ENCODE data around the gene NUPR1. TPM values are rescaled to one million over a fixed set of nuclear protein-coding genes. Genes with fewer than 3 reads are reported as not detected.
A peak's percentile ranks its signal among the peaks of the same experiment; 100 is the strongest.
"Not testable (repeated sequence)": the region's sequence is repeated elsewhere in the genome, so short reads cannot be mapped to it uniquely, and the experiment has no call there.

Gene NUPR1
- total and polyA plus RNA-seq, 9 donors, result 27.1 to 56.7 (median 38.9) TPM

- H3K4me1 ChIP-seq (ENCODE audit: control insufficient read depth, insufficient read depth, low read length), result peaks cover 19% of the 10 kb centered on the region
- no peak overlapping the region for H3K4me3 ChIP-seq (ENCODE audit: low read length)
- DNase-seq, result no peak
- no peak overlapping the region for H3K27ac ChIP-seq (ENCODE audit: low read length)
- H3K36me3 ChIP-seq (ENCODE audit: control insufficient read depth, insufficient read depth, low read length), result no peaks in the 10 kb centered on the region
- H3K27me3 ChIP-seq (ENCODE audit: control insufficient read depth, insufficient read depth, low read length), result no peaks in the 10 kb centered on the region
- 61% methylated on average over 16 of the region's 17 CpGs for WGBS (ENCODE audit: insufficient coverage)
- no peaks in the 10 kb centered on the region for H3K9me3 ChIP-seq (replicated peaks; ENCODE audit: control insufficient read depth, low read depth, low read length)
Measured at GRCh38 chr16:28573738-28574718, 35.3 kb upstream of the NUPR1 start.

GRCh38 chr16:28572696-28573510, 34.1 kb upstream of the NUPR1 start:
- WGBS (ENCODE audit: insufficient coverage), result 14% methylated on average over 13 of the region's 15 CpGs
- no peaks in the 10 kb centered on the region for H3K27me3 ChIP-seq (ENCODE audit: control insufficient read depth, insufficient read depth, low read length)
- peaks cover 19% of the 10 kb centered on the region for H3K4me1 ChIP-seq (ENCODE audit: control insufficient read depth, insufficient read depth, low read length)
- H3K9me3 ChIP-seq (replicated peaks; ENCODE audit: control insufficient read depth, low read depth, low read length), result no peaks in the 10 kb centered on the region
- DNase-seq, result peak; percentile 92
- no peaks in the 10 kb centered on the region for H3K36me3 ChIP-seq (ENCODE audit: control insufficient read depth, insufficient read depth, low read length)
- H3K27ac ChIP-seq (ENCODE audit: low read length), result peak overlapping the region; percentile 86
- H3K4me3 ChIP-seq (ENCODE audit: low read length), result no peak overlapping the region

- Histone ChIP-seq H3K27me3 (ENCODE audit: control insufficient read depth, insufficient read depth, low read length) (no peaks in the 10 kb centered on the region), H3K4me3 (ENCODE audit: low read length) (no peak overlapping the region), H3K4me1 (ENCODE audit: control insufficient read depth, insufficient read depth, low read length) (peaks cover 19% of the 10 kb centered on the region), H3K9me3 (replicated peaks; ENCODE audit: control insufficient read depth, low read depth, low read length) (peaks cover 6% of the 10 kb centered on the region), H3K36me3 (ENCODE audit: control insufficient read depth, insufficient read depth, low read length) (no peaks in the 10 kb centered on the region), H3K27ac (ENCODE audit: low read length) (no peak overlapping the region)
- 83% methylated on average over 1 of the region's 4 CpGs for WGBS (ENCODE audit: insufficient coverage)
- DNase-seq, result no peak
Measured at GRCh38 chr16:28569968-28570752, 31.4 kb upstream of the NUPR1 start.

- Histone ChIP-seq H3K36me3 (ENCODE audit: control insufficient read depth, insufficient read depth, low read length) (no peaks in the 10 kb centered on the region), H3K27me3 (ENCODE audit: control insufficient read depth, insufficient read depth, low read length) (no peaks in the 10 kb centered on the region), H3K4me1 (ENCODE audit: control insufficient read depth, insufficient read depth, low read length) (peaks cover 19% of the 10 kb centered on the region), H3K4me3 (ENCODE audit: low read length) (no peak overlapping the region), H3K9me3 (replicated peaks; ENCODE audit: control insufficient read depth, low read depth, low read length) (peaks cover 6% of the 10 kb centered on the region), H3K27ac (ENCODE audit: low read length) (no peak overlapping the region)
- 100% methylated on average over 2 of the region's 5 CpGs for WGBS (ENCODE audit: insufficient coverage)
- DNase-seq, result no peak
Measured at GRCh38 chr16:28569021-28569420, 30.2 kb upstream of the NUPR1 start.

GRCh38 chr16:28567292-28567691, 28.5 kb upstream of the NUPR1 start:
- Histone ChIP-seq H3K27me3 (ENCODE audit: control insufficient read depth, insufficient read depth, low read length) (no peaks in the 10 kb centered on the region), H3K9me3 (replicated peaks; ENCODE audit: control insufficient read depth, low read depth, low read length) (peaks cover 6% of the 10 kb centered on the region), H3K27ac (ENCODE audit: low read length) (no peak overlapping the region), H3K36me3 (ENCODE audit: control insufficient read depth, insufficient read depth, low read length) (no peaks in the 10 kb centered on the region), H3K4me3 (ENCODE audit: low read length) (no peak overlapping the region), H3K4me1 (ENCODE audit: control insufficient read depth, insufficient read depth, low read length) (peaks cover 3% of the 10 kb centered on the region)
- DNase-seq, result no peak
- 100% methylated on average over 1 of the region's 2 CpGs for WGBS (ENCODE audit: insufficient coverage)

- H3K27me3 ChIP-seq (ENCODE audit: control insufficient read depth, insufficient read depth, low read length); H3K36me3 ChIP-seq (ENCODE audit: control insufficient read depth, insufficient read depth, low read length); H3K27ac ChIP-seq (ENCODE audit: low read length); H3K4me3 ChIP-seq (ENCODE audit: low read length); H3K9me3 ChIP-seq (replicated peaks; ENCODE audit: control insufficient read depth, low read depth, low read length); DNase-seq; H3K4me1 ChIP-seq (ENCODE audit: control insufficient read depth, insufficient read depth, low read length): not testable (repeated sequence)
- WGBS (ENCODE audit: insufficient coverage), result no CpG with 5 or more reads among the region's 4 CpGs
Measured at GRCh38 chr16:28566233-28566925, 27.6 kb upstream of the NUPR1 start.

GRCh38 chr16:28563218-28563617, 24.4 kb upstream of the NUPR1 start:
- H3K4me1 ChIP-seq (ENCODE audit: control insufficient read depth, insufficient read depth, low read length), result peaks cover 6% of the 10 kb centered on the region
- WGBS (ENCODE audit: insufficient coverage), result 81% methylated on average over 4 of the region's 6 CpGs
- no peak overlapping the region for H3K4me3 ChIP-seq (ENCODE audit: low read length)
- H3K27ac ChIP-seq (ENCODE audit: low read length), result no peak overlapping the region
- peaks cover 8% of the 10 kb centered on the region for H3K36me3 ChIP-seq (ENCODE audit: control insufficient read depth, insufficient read depth, low read length)
- peaks cover 6% of the 10 kb centered on the region for H3K9me3 ChIP-seq (replicated peaks; ENCODE audit: control insufficient read depth, low read depth, low read length)
- no peak for DNase-seq
- H3K27me3 ChIP-seq (ENCODE audit: control insufficient read depth, insufficient read depth, low read length), result no peaks in the 10 kb centered on the region

GRCh38 chr16:28562199-28562598, 23.4 kb upstream of the NUPR1 start:
- no peak overlapping the region for H3K27ac ChIP-seq (ENCODE audit: low read length)
- 71% methylated on average over 3 of the region's 4 CpGs for WGBS (ENCODE audit: insufficient coverage)

GRCh38 chr16:28561557-28562187, 22.9 kb upstream of the NUPR1 start:
- H3K27me3 ChIP-seq (ENCODE audit: control insufficient read depth, insufficient read depth, low read length), result no peaks in the 10 kb centered on the region
- 76% methylated on average over 6 of the region's 7 CpGs for WGBS (ENCODE audit: insufficient coverage)
- no peak for DNase-seq
- no peak overlapping the region for H3K4me3 ChIP-seq (ENCODE audit: low read length)
- H3K27ac ChIP-seq (ENCODE audit: low read length), result peak overlapping the region; percentile 20
- H3K9me3 ChIP-seq (replicated peaks; ENCODE audit: control insufficient read depth, low read depth, low read length), result peaks cover 3% of the 10 kb centered on the region
- peaks cover 6% of the 10 kb centered on the region for H3K4me1 ChIP-seq (ENCODE audit: control insufficient read depth, insufficient read depth, low read length)
- peaks cover 17% of the 10 kb centered on the region for H3K36me3 ChIP-seq (ENCODE audit: control insufficient read depth, insufficient read depth, low read length)

More at GRCh38 chr16:28562199-28562598, 23.4 kb upstream of the NUPR1 start:
- Histone ChIP-seq H3K36me3 (ENCODE audit: control insufficient read depth, insufficient read depth, low read length) (peaks cover 12% of the 10 kb centered on the region), H3K4me3 (ENCODE audit: low read length) (no peak overlapping the region), H3K4me1 (ENCODE audit: control insufficient read depth, insufficient read depth, low read length) (peaks cover 6% of the 10 kb centered on the region), H3K27me3 (ENCODE audit: control insufficient read depth, insufficient read depth, low read length) (no peaks in the 10 kb centered on the region), H3K9me3 (replicated peaks; ENCODE audit: control insufficient read depth, low read depth, low read length) (peaks cover 3% of the 10 kb centered on the region)
- no peak for DNase-seq

Data from muscle of leg (tissue), 11 donors.